GM19035 (cell line): ENCODE measurements around the gene H2BK1.

Experiments used
- ATAC-seq: cut with Tn5 transposase; IDR thresholded peaks from one replicate; pipeline ENCODE4 v1.9.1; 2021; ENCODE audit not compliant: unreplicated experiment

Gene H2BK1

GRCh38 chr7:151205730-151206129, 4.6 kb downstream of the H2BK1 start:
- ATAC-seq: no peak

GRCh38 chr7:151204383-151205032, 5.8 kb downstream of the H2BK1 start:
- ATAC-seq: no peak

DNA sequence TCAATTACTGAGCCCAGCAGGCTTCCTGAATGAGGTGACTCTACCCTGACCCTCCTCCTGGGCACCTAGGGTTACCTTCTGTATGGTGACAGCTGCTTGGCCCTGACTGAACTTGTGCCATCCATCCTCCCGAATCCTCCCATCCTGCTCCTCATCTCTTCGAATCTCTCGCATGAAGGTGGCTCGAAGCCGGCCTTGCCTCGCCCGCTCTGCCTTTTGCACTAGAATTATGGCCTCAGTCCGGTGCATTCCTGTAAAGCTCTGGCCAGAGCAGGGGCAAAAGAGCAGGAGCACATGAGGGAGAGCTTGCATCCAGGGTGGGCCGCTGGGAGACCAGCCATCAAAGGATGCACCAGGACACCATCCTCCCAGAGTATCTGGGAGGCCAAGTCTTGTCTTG, 7.5 kb downstream of the H2BK1 start:
- no peak for ATAC-seq

- ATAC-seq: no peak
Observed at GRCh38 chr7:151201751-151202150, 8.5 kb downstream of the H2BK1 start.

DNA sequence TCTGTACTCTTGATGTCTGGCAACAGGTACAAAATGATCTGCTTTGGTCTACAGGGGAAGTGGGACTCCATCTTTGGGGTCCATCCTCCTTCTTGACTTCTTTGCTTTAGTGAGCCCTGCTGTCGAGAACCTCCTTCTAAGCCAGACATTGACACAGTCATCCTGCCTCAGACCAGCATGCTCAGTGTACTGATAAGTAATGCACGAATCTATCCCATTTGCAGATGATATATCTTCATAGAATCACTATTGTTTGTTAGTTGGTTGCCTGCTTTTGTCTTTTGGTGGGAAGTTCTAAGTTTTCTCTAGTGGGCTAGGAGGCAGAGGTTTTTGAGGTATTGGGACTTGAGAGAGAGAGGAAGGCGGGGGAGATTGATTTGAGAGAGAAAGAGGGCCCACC, 8.9 kb downstream of the H2BK1 start:
- no peak for ATAC-seq

DNA sequence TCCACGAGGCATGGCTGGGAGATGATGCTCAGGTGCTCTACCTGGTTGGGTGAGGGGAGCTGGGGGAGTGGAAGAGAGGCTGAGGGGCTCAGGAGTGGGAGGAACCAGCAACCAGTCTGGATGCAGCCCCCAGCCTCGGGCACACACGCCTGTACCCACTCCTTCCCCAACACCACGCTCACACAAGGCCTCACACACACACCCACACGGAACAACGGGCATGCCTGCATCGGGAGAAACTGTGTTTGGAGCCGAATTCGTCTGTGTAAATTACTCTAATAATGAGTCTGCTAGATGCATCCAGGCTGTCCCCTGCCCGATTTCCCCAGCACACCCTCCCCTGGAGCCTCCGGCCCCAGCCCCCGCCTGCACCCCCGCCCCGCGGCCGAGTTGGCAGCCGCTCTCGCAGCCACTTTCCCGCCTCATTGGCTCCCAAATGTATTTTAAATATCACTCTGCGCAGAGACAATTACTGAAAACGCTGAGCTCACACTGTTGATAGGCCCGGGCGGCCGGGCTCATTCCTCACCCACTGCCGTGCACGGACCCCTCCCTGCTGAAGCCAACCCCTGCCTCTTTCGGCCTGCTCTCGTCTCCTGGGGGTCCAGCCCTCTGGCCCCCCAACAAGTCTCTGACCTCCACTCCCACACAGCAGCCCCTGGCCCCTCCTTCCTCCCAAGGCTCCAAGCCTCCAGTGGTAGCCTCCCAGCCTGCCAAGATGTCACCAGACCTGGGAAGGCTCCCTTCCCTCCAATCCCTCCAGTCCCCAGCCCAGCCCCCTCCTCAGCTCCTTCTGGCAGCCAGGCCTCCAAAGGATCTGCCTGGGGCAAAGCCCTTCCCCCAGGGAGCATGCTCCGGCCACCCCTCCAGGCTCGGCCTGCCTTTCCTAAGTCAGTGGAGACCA, 11.1 kb downstream of the H2BK1 start:
- no peak for ATAC-seq

DNA sequence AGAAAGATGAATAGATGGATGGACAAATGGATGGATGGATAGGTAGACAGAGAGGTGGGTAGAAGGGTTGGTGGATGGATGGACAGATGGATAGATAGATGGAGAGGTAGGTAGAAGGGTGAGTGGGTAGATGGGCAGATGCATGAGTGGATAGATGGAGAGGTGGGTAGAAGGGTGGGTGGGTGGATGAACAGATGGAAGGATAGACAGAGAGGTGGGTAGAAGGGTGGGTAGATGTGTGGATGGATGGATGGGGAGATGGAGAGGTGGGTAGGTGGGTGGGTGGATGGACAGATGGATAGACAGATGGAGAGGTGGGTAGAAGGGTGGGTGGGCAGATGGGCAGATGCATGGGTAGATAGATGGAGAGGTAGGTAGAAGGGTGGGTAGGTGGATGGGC, 12.4 kb downstream of the H2BK1 start:
- ATAC-seq: no peak

- ATAC-seq: no peak
Observed at GRCh38 chr7:151195616-151196450, 14.5 kb downstream of the H2BK1 start.

GRCh38 chr7:151194188-151194587, 16.1 kb downstream of the H2BK1 start:
- no peak for ATAC-seq

DNA sequence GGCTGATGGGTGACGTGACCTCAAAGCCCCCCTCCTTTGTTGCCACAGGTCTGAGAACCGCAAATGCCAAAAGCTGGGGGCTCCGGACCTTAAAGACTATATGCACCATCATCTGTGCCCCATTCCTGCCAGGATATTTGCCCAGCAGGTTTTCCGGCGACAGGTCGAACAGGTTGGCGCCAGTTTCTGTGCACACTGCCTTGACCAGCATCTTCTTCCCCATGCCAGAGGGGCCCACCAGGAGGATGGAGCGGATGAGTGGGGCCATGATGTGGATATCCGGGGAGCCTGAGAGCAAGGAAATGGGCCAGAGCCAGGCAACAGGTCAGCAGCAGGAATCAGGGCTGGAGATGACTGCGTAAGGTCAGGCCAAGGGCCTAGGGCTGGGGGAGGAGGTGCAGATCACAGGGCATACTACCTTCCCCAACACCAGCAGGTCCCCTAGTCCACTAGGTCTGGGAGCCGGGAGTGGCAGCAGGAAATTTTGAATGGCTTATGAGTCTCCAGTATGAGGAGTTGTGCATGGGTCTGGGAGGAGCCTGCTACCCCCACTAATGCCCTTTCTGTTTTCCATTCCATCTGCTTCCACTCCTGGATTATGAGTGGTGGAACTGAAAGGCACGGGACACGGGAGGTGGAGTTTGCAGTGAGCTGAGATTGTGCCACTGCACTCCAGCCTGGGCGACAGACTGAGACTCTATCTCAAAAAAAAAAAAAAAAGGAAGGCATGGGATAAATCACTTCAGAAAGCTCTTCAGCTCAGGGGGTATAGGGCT, 16.9 kb downstream of the H2BK1 start:
- no peak for ATAC-seq

DNA sequence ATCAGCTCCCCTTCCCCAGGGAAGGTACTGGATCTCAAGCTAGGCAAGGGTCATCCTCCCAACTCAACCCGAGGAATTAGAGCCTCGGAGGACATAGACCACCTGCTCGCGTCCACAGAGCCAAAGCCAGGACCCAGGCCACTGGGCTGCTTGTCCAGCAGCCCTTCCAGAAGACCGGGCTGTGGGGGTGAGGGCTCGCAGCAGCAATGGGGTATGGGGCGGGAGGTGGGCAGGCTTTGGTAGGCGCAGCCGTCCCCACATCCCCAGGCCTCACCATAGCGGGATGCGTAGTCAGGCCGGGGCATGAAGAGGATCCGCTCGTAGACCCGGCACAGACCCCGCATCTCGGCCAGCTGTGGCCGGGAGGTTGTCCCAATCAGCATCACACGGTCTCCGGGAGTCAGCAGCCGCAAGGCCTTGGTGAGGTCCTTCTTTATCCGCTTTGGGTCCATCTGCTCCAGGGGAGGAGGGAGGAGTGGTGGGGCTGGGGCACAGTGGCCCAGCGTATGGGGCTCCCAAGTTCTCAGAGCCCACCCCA, 18.2 kb downstream of the H2BK1 start:
- ATAC-seq: no peak

DNA sequence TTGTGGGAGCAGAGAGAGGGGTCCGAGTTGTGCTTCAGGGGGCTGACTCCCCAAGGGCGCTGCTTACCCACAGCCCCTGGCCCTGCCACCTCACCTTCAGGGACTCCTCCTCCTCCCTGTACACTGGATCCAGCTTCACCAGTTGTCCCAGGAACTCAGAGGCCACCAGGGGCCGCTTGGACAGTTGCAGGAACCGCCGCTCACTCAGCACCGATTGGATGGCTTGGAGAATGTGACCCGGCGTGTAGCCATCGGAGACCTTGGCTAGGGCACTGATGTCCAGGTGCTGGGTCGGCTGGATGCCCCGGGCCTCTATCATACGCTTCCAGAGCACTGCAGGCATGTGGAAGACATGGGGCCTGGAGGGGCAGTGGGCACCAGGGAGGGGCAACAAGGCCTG, 18.7 kb downstream of the H2BK1 start:
- no peak for ATAC-seq

DNA sequence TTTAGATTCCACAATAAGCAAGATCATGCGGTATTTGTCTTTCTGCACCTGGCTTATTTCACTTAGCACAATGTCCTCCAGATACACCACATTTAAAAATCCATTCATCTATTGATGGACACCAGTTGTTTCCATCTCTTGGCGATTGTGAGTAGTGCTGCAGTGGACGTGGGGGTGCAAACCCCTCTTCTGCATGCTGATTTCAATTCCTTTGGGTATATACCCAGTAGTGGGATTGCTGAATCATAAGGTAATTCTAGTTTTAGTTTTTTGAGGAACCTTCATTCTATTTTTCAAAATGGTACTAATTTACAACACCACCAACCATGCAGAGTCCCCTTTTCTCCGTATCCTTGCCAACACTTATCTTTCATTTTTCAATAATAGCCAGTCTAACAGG, 21.2 kb downstream of the H2BK1 start:
- ATAC-seq: no peak

- ATAC-seq: no peak
Observed at GRCh38 chr7:151188252-151188542, 22.1 kb downstream of the H2BK1 start.

GRCh38 chr7:151187409-151188251, 22.7 kb downstream of the H2BK1 start:
- ATAC-seq: no peak

- ATAC-seq: no peak
Observed at GRCh38 chr7:151186640-151187408, 23.5 kb downstream of the H2BK1 start, which contains the start of gene ASB10. TSS of gene ASB10 (minus strand) at chr7:151187250. CDS start at chr7:151187130, 120 bp downstream.

GRCh38 chr7:151185762-151186639, 24.3 kb downstream of the H2BK1 start:
- ATAC-seq: no peak

GRCh38 chr7:151181011-151181431, 29.3 kb downstream of the H2BK1 start:
- ATAC-seq: no peak
